Activated T-helper 1 cell treated with anti-CD3 and anti-CD28 coated beads, Interleukin-12 subunit alpha, Interleukin-12 subunit beta, Interleukin-2, Interleukin-4 antibody, amounts not matched to agents 30 ng/mL and 10 ng/mL and 1 ng/mL, durations not matched to agents 14 hours and 24 hours and 36 hours (primary cell): Measurements from ENCODE around the gene GSTM4. TPM values are rescaled to one million over a fixed set of nuclear protein-coding genes. Genes with fewer than 3 reads are reported as not detected.
"Not testable (repeated sequence)": the region's sequence is repeated elsewhere in the genome, so short reads cannot be mapped to it uniquely, and the experiment has no call there.

Experiments
- DNase-seq: peaks from one replicate; pipeline ENCODE4 v3.0.0; 2021; ENCODE audit warnings: low spot score
- H3K27ac Mint-ChIP-seq: one replicate; pipeline ENCODE4 v1.8.0; 2021; ENCODE audit warnings: mild to moderate bottlenecking, mixed read lengths
- H3K27me3 Mint-ChIP-seq: one replicate; pipeline ENCODE4 v1.8.0; 2022; ENCODE audit warnings: mild to moderate bottlenecking, moderate library complexity, mixed read lengths; ENCODE audit not compliant: insufficient read depth
- H3K36me3 Mint-ChIP-seq: one replicate; pipeline ENCODE4 v1.8.0; 2021; ENCODE audit warnings: low read depth, mixed read lengths
- H3K4me1 Mint-ChIP-seq: one replicate; pipeline ENCODE4 v1.8.0; 2021; ENCODE audit warnings: low read depth, mixed read lengths
- H3K4me3 Mint-ChIP-seq: one replicate; pipeline ENCODE4 v1.8.0; 2021; ENCODE audit warnings: mild to moderate bottlenecking, moderate library complexity, mixed read lengths
- H3K9me3 Mint-ChIP-seq: one replicate; pipeline ENCODE4 v1.8.0; 2021; ENCODE audit warnings: mixed read lengths
- intact Hi-C: fragments of 100-400 bp; cut with micrococcal nuclease; formaldehyde crosslinking; loops from one replicate; pipeline ENCODE4 v1.15.1; 2024
- total RNA-seq: library from RNA; stranded (reverse); gene quantifications from 2 replicates; pipeline ENCODE4 v1.2.3, GENCODE V29; 2022

The GSTM4 gene
- total RNA-seq, 1 donor from 2014 or later, result 6.5 TPM

GRCh38 chr1:109669246-109669948 lies 13.5 kb downstream of the GSTM4 start:
- peak overlapping the region; percentile 79 for H3K27ac Mint-ChIP-seq
- peaks cover 5% of the 10 kb centered on the region for H3K36me3 Mint-ChIP-seq
- peaks cover 16% of the 10 kb centered on the region for H3K4me1 Mint-ChIP-seq
- peak overlapping the region; percentile 71 for H3K4me3 Mint-ChIP-seq
- intact Hi-C loops, result loop anchor here (2.0 kb wide), 2 partner anchors 17 to 49 kb away; partner anchors contain the start of gene GSTM1
- no peak for DNase-seq
- no peaks in the 10 kb centered on the region for H3K27me3 Mint-ChIP-seq
- H3K9me3 Mint-ChIP-seq, result no peaks in the 10 kb centered on the region

GRCh38 chr1:109669949-109670302 lies 14.0 kb downstream of the GSTM4 start:
- not testable (repeated sequence) for H3K9me3 Mint-ChIP-seq, H3K36me3 Mint-ChIP-seq, DNase-seq, H3K27me3 Mint-ChIP-seq
- intact Hi-C loops, result loop anchor here (2.0 kb wide), 2 partner anchors 17 to 49 kb away; partner anchors contain the start of gene GSTM1
- Mint-ChIP-seq H3K27ac (peak overlapping the region; percentile 79), H3K4me1 (peaks cover 16% of the 10 kb centered on the region), H3K4me3 (peak overlapping the region; percentile 71)

DNA sequence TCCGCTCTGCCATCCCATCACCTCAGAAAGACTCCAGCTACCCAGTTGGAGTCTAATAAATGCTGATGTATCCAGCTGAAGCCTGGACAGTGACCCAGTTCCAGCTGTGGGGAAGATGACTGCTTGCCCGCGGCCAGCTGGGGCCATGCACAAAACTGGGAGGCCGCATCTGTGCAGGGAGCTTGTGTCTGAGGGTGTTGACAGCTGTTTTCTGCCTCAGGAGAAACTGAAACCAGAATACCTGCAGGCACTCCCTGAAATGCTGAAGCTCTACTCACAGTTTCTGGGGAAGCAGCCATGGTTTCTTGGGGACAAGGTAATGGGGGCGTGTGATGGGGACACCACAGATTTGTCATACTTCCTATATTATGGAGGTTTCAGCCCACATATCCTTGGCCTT lies 15.2 kb downstream of the GSTM4 start:
- H3K36me3 Mint-ChIP-seq, result peaks cover 5% of the 10 kb centered on the region
- H3K4me1 Mint-ChIP-seq, result peaks cover 16% of the 10 kb centered on the region
- intact Hi-C loops, result no loop called here
- no peak overlapping the region for H3K27ac Mint-ChIP-seq
- H3K27me3 Mint-ChIP-seq, result no peaks in the 10 kb centered on the region
- no peak overlapping the region for H3K4me3 Mint-ChIP-seq
- no peak for DNase-seq
- H3K9me3 Mint-ChIP-seq, result no peaks in the 10 kb centered on the region

DNA sequence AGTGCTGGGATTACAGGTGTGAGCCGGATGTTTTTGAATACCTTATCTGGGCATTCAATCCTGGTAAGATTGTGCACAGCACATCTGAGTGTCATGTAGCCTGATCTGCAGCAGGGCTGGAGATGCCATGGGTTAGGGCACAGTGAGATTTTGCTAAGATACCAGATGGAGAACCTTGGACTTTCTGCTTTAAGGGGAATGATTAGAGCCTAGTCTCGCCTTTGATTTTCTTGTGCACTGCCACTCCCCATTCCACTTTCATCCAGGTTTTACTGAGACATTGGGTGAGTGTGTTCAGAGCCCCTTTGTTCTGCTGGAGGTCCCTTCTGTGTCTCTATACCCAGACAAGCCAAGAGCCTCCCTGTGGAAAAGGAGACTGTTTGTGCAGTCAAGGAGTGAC lies 18.0 kb downstream of the GSTM4 start:
- H3K27me3 Mint-ChIP-seq, H3K27ac Mint-ChIP-seq, H3K4me3 Mint-ChIP-seq, H3K4me1 Mint-ChIP-seq, H3K36me3 Mint-ChIP-seq, H3K9me3 Mint-ChIP-seq, DNase-seq, intact Hi-C loops: not testable (repeated sequence)

- DNase-seq, H3K9me3 Mint-ChIP-seq, H3K4me3 Mint-ChIP-seq, H3K36me3 Mint-ChIP-seq, H3K4me1 Mint-ChIP-seq, H3K27ac Mint-ChIP-seq, intact Hi-C loops, H3K27me3 Mint-ChIP-seq: not testable (repeated sequence)
These were observed 20.9 kb downstream of the GSTM4 start for GRCh38 chr1:109676683-109677381.

- no peaks in the 10 kb centered on the region for H3K9me3 Mint-ChIP-seq
- no peaks in the 10 kb centered on the region for H3K27me3 Mint-ChIP-seq
- H3K4me1 Mint-ChIP-seq, result no peaks in the 10 kb centered on the region
- H3K4me3 Mint-ChIP-seq, result no peak overlapping the region
- H3K27ac Mint-ChIP-seq, result no peak overlapping the region
- H3K36me3 Mint-ChIP-seq, result no peaks in the 10 kb centered on the region
- DNase-seq, result no peak
- intact Hi-C loops, result no loop called here
These were observed 21.6 kb downstream of the GSTM4 start for GRCh38 chr1:109677459-109677858.

DNA sequence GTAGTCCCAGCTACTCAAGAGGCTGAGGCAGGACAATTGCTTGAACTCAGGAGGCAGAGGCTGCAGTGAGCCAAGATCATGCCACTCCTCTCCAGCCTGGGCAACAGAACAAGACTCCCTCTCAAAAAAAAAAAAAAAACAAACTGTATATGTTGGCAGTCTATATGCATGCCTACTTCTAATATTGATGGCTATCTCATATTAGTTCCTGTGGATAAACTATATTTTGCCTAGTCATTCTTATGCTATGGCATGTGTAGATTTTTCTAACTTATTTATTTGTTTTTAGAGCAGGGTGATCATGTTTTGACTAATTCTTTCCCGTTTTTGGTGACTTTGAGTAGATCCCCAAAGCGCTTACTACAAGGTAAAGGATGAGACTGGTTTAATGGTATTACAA lies 22.7 kb downstream of the GSTM4 start:
- H3K27me3 Mint-ChIP-seq, intact Hi-C loops, H3K27ac Mint-ChIP-seq: not testable (repeated sequence)

DNA sequence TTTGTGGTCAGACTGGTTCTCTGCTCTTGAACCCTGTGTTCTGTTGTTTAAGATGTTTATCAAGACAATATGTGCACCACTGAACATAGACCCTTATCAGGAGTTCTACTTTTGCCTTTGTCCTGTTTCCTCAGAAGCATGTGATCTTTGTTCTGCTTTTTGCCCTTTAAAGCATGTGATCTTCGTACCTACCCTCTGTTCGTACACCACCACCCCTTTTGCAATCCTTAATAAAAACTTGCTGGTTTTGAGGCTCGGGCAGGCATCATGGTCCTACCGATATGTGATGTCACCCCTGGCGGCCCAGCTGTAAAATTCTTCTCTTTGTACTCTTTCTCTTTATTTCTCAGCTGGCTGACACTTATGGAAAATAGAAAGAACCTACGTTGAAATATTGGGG lies 28.9 kb downstream of the GSTM4 start:
- not testable (repeated sequence) for H3K27me3 Mint-ChIP-seq, H3K27ac Mint-ChIP-seq, H3K4me3 Mint-ChIP-seq, DNase-seq, H3K36me3 Mint-ChIP-seq, H3K9me3 Mint-ChIP-seq
- intact Hi-C loops, result loop anchor here (5.0 kb wide), 2 partner anchors 58 to 257 kb away; partner anchors contain the start of genes GSTM3 and PSMA5
- peaks cover 18% of the 10 kb centered on the region for H3K4me1 Mint-ChIP-seq

More for the DNA sequence above, 22.7 kb downstream of the GSTM4 start:
- H3K4me1 Mint-ChIP-seq, H3K4me3 Mint-ChIP-seq, H3K9me3 Mint-ChIP-seq, DNase-seq, H3K36me3 Mint-ChIP-seq: not testable (repeated sequence)

- intact Hi-C loops, result loop anchor here (5.0 kb wide), 2 partner anchors 57 to 258 kb away; partner anchors contain the start of genes GSTM3 and PSMA5
- peaks cover 11% of the 10 kb centered on the region for H3K36me3 Mint-ChIP-seq
- not testable (repeated sequence) for H3K27me3 Mint-ChIP-seq, H3K9me3 Mint-ChIP-seq, H3K27ac Mint-ChIP-seq, DNase-seq, H3K4me3 Mint-ChIP-seq
- peaks cover 20% of the 10 kb centered on the region for H3K4me1 Mint-ChIP-seq
These were observed 29.5 kb downstream of the GSTM4 start for GRCh38 chr1:109685399-109685798.

DNA sequence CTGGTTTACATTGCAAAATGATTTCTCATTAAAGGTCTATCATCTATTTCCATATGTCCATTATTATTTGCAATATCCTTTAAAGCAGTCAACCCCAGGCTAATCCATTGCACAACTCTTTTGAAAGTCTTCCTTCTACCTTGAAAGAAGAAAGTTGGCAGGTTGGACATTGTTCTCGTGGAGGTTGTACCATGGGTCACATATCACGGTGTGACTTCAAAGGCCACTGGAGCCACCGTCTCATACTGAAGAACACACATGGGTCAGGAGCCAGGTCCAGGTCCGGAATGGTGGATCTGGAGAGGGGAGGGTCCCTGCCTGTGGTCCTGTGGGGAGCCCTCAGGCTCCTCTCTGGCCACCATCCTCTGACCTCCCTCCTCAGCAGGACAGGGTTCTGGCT lies 30.0 kb downstream of the GSTM4 start:
- intact Hi-C loops, result loop anchor here (2.0 to 5.0 kb wide), 8 partner anchors 17 to 349 kb away; partner anchors contain the start of genes AHCYL1, GNAI3, GSTM2 and GSTM3
- peaks cover 20% of the 10 kb centered on the region for H3K4me1 Mint-ChIP-seq

GRCh38 chr1:109687109-109687508 lies 31.2 kb downstream of the GSTM4 start:
- H3K9me3 Mint-ChIP-seq, H3K27me3 Mint-ChIP-seq, DNase-seq: not testable (repeated sequence)
- H3K36me3 Mint-ChIP-seq, result peaks cover 17% of the 10 kb centered on the region
- peaks cover 20% of the 10 kb centered on the region for H3K4me1 Mint-ChIP-seq
- peak overlapping the region; percentile 98 for H3K27ac Mint-ChIP-seq
- intact Hi-C loops, result loop anchor here (2.0 to 5.0 kb wide), 8 partner anchors 18 to 348 kb away; partner anchors contain the start of genes AHCYL1, GNAI3, GSTM2 and GSTM3
- H3K4me3 Mint-ChIP-seq, result peak overlapping the region; percentile 93

More for the DNA sequence above, 30.0 kb downstream of the GSTM4 start:
- peaks cover 14% of the 10 kb centered on the region for H3K36me3 Mint-ChIP-seq
- H3K4me3 Mint-ChIP-seq, DNase-seq, H3K27me3 Mint-ChIP-seq, H3K9me3 Mint-ChIP-seq, H3K27ac Mint-ChIP-seq: not testable (repeated sequence)

GRCh38 chr1:109687641-109688499 lies 32.0 kb downstream of the GSTM4 start, which contains the start of gene GSTM1:
Gene GSTM1, plus strand, starts transcription at chr1:109687817. Its CDS starts 57 bp downstream, at chr1:109687874.
- Mint-ChIP-seq H3K27me3 (peaks cover 4% of the 10 kb centered on the region), H3K4me3 (peak within 1 kb of the TSS; percentile 93), H3K9me3 (peaks cover 6% of the 10 kb centered on the region), H3K27ac (peak within 1 kb of the TSS; percentile 98), H3K36me3 (peaks cover 22% of the 10 kb centered on the region), H3K4me1 (peaks cover 20% of the 10 kb centered on the region)
- peak; percentile 86 for DNase-seq
- intact Hi-C loops, result loop anchor here (2.0 to 5.0 kb wide), 8 partner anchors 19 to 347 kb away; partner anchors contain the start of genes AHCYL1, GNAI3, GSTM2 and GSTM3
